ENCODE measurements around the gene KCNJ6. TPM values are rescaled to one million over a fixed set of nuclear protein-coding genes. Genes with fewer than 3 reads are reported as not detected.

KCNJ6 gene
- total RNA-seq, 1 experiment from 2014 or later, result 1.2 TPM

DNA sequence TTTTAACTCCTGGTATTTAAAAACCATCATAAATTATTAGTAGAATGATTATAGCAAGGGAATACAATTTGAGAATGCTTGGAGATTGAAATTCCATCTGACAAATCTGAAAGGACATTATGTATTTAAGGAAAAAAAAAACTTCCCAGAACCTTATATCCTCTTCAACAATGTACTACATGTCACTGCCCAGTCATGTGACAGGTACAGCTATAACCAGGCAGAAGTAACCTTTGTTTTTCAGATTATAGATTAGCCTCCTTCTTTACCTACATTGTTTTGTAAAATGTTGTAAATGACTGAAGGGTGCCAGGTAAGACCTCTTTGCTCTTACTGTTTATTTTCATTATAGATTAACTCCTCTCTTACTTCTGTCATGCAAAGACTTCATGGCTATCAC lies 96.9 kb downstream of the KCNJ6 start:
- Mint-ChIP-seq H3K36me3 (ENCODE audit: insufficient read depth in 1 of 3, low read depth in 3 of 3) (peaks cover 0 to 8% (median 0%) of the 10 kb centered on the region in 3 experiments; a peak in 2 of 7 replicates), H3K4me1 (peaks cover 54 to 64% of the 10 kb centered on the region in 2 experiments), H3K27me3 (ENCODE audit: low read depth) (no peaks in the 10 kb centered on the region), H3K4me3 (no peak overlapping the region; a peak in 1 of 5 replicates), H3K27ac (peak overlapping the region; percentile 6 to 93 (median 16); a peak in 4 of 7 replicates), H3K9me3 (peaks cover 0 to 2% of the 10 kb centered on the region in 2 experiments; a peak in 2 of 5 replicates)
- no peak overlapping the region for H2AK5ac ChIP-seq (ENCODE audit: insufficient read length, low read length)
- H3K79me2 ChIP-seq (ENCODE audit: insufficient read depth, low read length), result no peaks in the 10 kb centered on the region
- H2AFZ ChIP-seq (ENCODE audit: low read length), result no peak overlapping the region
- no peaks in the 10 kb centered on the region for H3K79me1 ChIP-seq (ENCODE audit: insufficient read depth, low read depth, low read length, poor library complexity, severe bottlenecking)
- H2BK20ac ChIP-seq (ENCODE audit: low read depth, low read length, poor library complexity, severe bottlenecking), result no peak overlapping the region
- no peak overlapping the region for H3K18ac ChIP-seq (ENCODE audit: insufficient read length, low read depth, low read length)
- H2BK12ac ChIP-seq (ENCODE audit: insufficient read length, low read depth, low read length), result no peak overlapping the region
- no peak for DNase-seq
- H4K91ac ChIP-seq (ENCODE audit: insufficient read length, low read depth, low read length), result no peak overlapping the region
- no peak overlapping the region for H3K56ac ChIP-seq (ENCODE audit: insufficient read length, low read depth, low read length)
- no peak overlapping the region for H3T11ph ChIP-seq (ENCODE audit: low read length)
- H3K4me2 ChIP-seq (ENCODE audit: insufficient read depth, insufficient read length, low read length), result no peak overlapping the region
- no peak overlapping the region for H3K23ac ChIP-seq (ENCODE audit: insufficient read length, low read depth, low read length)
- no peak overlapping the region for H4K5ac ChIP-seq (ENCODE audit: insufficient read length, low read depth, low read length)
- no peaks in the 10 kb centered on the region; the same call in 1 of the 2 replicates for H3K4me1 ChIP-seq (ENCODE audit: insufficient read depth, low read length)
- H3K9me3 ChIP-seq (ENCODE audit: control insufficient read depth, low read depth, low read length), result no peaks in the 10 kb centered on the region
- TF ChIP-seq, protein P1, sequence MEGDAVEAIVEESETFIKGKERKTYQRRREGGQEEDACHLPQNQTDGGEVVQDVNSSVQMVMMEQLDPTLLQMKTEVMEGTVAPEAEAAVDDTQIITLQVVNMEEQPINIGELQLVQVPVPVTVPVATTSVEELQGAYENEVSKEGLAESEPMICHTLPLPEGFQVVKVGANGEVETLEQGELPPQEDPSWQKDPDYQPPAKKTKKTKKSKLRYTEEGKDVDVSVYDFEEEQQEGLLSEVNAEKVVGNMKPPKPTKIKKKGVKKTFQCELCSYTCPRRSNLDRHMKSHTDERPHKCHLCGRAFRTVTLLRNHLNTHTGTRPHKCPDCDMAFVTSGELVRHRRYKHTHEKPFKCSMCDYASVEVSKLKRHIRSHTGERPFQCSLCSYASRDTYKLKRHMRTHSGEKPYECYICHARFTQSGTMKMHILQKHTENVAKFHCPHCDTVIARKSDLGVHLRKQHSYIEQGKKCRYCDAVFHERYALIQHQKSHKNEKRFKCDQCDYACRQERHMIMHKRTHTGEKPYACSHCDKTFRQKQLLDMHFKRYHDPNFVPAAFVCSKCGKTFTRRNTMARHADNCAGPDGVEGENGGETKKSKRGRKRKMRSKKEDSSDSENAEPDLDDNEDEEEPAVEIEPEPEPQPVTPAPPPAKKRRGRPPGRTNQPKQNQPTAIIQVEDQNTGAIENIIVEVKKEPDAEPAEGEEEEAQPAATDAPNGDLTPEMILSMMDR (conservative IDR thresholded peaks at IDR 0.05), result no peak
- H3K27ac ChIP-seq (ENCODE audit: insufficient read length, low read depth, low read length), result no peak overlapping the region
- H3K27me3 ChIP-seq (ENCODE audit: insufficient read depth, low read length), result no peaks in the 10 kb centered on the region
- no peak overlapping the region for H2BK15ac ChIP-seq (ENCODE audit: low read depth, low read length)
- H4K20me1 ChIP-seq (ENCODE audit: control insufficient read depth, insufficient read depth, insufficient read length), result no peaks in the 10 kb centered on the region
- H4K8ac ChIP-seq (replicated peaks; ENCODE audit: insufficient read length, low read depth, low read length), result no peak overlapping the region
- H2BK5ac ChIP-seq (ENCODE audit: insufficient read length, low read length), result no peak overlapping the region
- no peak overlapping the region for H3K4ac ChIP-seq (ENCODE audit: low read depth, low read length)
- H3K9ac ChIP-seq (ENCODE audit: extremely low read depth, insufficient read length, low read length), result no peak overlapping the region
- no peaks in the 10 kb centered on the region for H3K23me2 ChIP-seq (ENCODE audit: insufficient read length, low read depth, low read length, poor library complexity, severe bottlenecking)
- no peak overlapping the region for H2BK120ac ChIP-seq (ENCODE audit: low read depth, low read length, poor library complexity, severe bottlenecking)
- H3K14ac ChIP-seq (ENCODE audit: insufficient read depth, low read length), result no peak overlapping the region

Data from H9 (cell line).